Natural killer cell treated with Interleukin-12 subunit alpha and Interleukin-12 subunit beta and Interleukin-15 and Interleukin-18, amount 100 ng/mL, for 72 hours (primary cell): Measurements from ENCODE around the gene PLD5. TPM values are rescaled to one million over a fixed set of nuclear protein-coding genes. Genes with fewer than 3 reads are reported as not detected.
"Not testable (repeated sequence)": the region's sequence is repeated elsewhere in the genome, so short reads cannot be mapped to it uniquely, and the experiment has no call there.

Experiments used
- ATAC-seq, 2 donors: fragments of 150-1000 bp; cut with Tn5 transposase in 1 of 2; sonication (Bioruptor Pico), chemical (Tn5 transposase) in 1 of 2; 2 replicates each; pipeline ENCODE4 v1.10.0; 2021
- DNase-seq: peaks from one replicate; pipeline ENCODE4 v3.0.0; 2022; ENCODE audit warnings: low spot score
- H3K27ac Mint-ChIP-seq, 2 donors: 1 replicate in 1 of 2; 2 replicates in 1 of 2; pipeline ENCODE4 v1.8.0; 2022; ENCODE audit warnings: mixed read lengths in 2 of 2, mild to moderate bottlenecking in 1 of 2, moderate library complexity in 1 of 2
- H3K27me3 Mint-ChIP-seq, 2 donors: 1 replicate in 1 of 2; 2 replicates in 1 of 2; pipeline ENCODE4 v1.8.0; 2022; ENCODE audit warnings: mixed read lengths in 2 of 2
- H3K36me3 Mint-ChIP-seq: one replicate; pipeline ENCODE4 v1.8.0; 2022; ENCODE audit warnings: mixed read lengths
- H3K4me1 Mint-ChIP-seq, 2 donors: 1 replicate in 1 of 2; 2 replicates in 1 of 2; pipeline ENCODE4 v1.8.0; 2022; ENCODE audit warnings: low read depth in 2 of 2, mixed read lengths in 2 of 2, mild to moderate bottlenecking in 1 of 2
- H3K4me3 Mint-ChIP-seq: one replicate; pipeline ENCODE4 v1.8.0; 2022; ENCODE audit warnings: mixed read lengths
- H3K9me3 Mint-ChIP-seq: 2 replicates; pipeline ENCODE4 v1.8.0; 2022; ENCODE audit warnings: mixed read lengths
- total RNA-seq, 2 donors: library from RNA; stranded (reverse); gene quantifications; one replicate each; pipeline ENCODE4 v1.2.3, GENCODE V29; 2022

Gene PLD5
- total RNA-seq, 2 donors from 2014 or later = not detected

DNA sequence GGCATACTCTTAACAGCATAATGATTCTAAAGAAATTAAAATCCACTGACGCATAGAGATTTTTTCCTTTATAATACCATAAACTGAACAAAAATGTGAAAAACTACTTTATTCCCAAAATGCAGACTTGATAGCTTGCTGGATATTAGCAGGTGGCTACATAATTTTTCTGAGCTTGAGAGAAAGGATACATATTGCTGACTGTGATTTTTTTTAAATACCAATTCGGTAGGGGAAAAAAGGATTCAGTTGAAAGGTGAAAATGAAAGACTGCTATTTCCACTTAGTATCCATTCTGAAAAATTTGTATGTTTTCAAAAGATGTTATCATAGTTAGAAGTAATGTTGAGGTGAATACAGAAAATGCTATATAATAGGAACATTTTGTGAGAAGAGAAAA lies 435.6 kb downstream of the PLD5 start:
- DNase-seq (no peak), ATAC-seq (no peak)
- H3K27ac Mint-ChIP-seq = no peak overlapping the region
- no peaks in the 10 kb centered on the region for H3K9me3 Mint-ChIP-seq
- H3K4me1 Mint-ChIP-seq = no peaks in the 10 kb centered on the region
- H3K4me3 Mint-ChIP-seq = no peak overlapping the region
- peaks cover 3 to 15% of the 10 kb centered on the region in 2 donors for H3K27me3 Mint-ChIP-seq
- no peaks in the 10 kb centered on the region for H3K36me3 Mint-ChIP-seq

DNA sequence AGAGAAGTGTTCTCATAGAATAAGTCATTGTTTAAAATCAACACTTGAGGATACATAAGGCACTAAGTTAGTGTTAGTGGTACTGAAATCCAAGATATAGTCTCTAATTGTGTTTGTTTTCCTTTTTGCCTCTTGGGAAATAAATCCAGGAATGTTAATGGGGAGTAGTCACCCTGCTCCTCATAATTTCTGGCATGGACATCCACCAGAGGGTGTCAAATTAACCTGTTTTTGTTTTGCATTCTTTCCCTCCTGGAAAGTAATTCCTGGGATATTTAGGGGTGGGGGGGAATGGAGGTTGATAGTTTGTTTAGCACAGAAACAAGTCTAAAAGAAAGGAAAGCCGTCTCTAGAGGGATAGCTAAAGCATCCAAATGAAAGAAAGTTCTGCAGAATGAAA lies 437.8 kb downstream of the PLD5 start:
- Mint-ChIP-seq H3K36me3 (no peaks in the 10 kb centered on the region), H3K27ac (no peak overlapping the region), H3K4me1 (no peaks in the 10 kb centered on the region), H3K27me3 (peaks cover 3 to 25% of the 10 kb centered on the region in 2 donors), H3K9me3 (no peaks in the 10 kb centered on the region), H3K4me3 (no peak overlapping the region)
- DNase-seq = no peak
- no peak for ATAC-seq

DNA sequence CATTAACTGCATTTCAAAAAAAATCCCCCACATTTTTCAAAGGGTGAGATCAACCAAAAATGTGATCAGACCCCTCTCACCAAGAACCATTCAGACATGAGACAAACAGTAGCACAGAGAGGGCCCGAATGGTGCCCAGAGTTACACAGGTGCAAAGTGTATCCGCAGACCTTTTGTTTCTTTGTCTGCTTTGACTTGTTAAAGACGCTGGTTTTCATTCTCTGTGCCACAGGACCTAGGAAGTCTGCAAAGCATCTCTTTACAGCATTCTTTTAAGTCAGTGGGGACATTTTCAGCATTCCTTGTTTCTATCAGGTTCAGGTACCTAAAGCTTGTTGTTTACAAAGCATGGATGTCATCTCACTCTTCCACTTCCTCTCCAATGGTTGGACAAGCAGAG lies 438.4 kb downstream of the PLD5 start:
- Mint-ChIP-seq H3K27ac (no peak overlapping the region), H3K4me1 (no peaks in the 10 kb centered on the region), H3K27me3 (peaks cover 3 to 25% of the 10 kb centered on the region in 2 donors), H3K4me3 (no peak overlapping the region), H3K36me3 (no peaks in the 10 kb centered on the region), H3K9me3 (no peaks in the 10 kb centered on the region)
- no peak for DNase-seq
- no peak for ATAC-seq

DNA sequence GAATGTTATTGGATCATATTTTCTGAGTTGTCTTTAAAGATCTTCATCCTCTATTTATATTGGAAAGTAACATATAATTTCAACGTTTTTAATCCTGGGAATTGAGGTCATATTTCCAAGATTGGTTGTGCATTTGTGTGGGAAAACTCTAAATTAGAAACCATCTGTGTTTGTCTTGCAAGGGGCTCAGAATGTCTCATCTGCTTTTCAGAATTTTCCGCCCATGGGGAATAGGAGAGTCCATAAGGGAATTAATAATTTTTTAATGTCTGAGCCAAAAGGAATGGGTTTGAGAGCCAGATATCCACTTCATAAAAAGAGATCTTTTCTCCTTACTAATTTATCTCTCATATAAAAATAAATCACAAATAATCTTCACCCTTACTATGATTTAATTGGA lies 440.8 kb downstream of the PLD5 start:
- peaks cover 3 to 25% of the 10 kb centered on the region in 2 donors for H3K27me3 Mint-ChIP-seq
- no peaks in the 10 kb centered on the region for H3K9me3 Mint-ChIP-seq
- DNase-seq (no peak), ATAC-seq (no peak)
- H3K4me1 Mint-ChIP-seq = no peaks in the 10 kb centered on the region
- H3K27ac Mint-ChIP-seq = no peak overlapping the region
- no peaks in the 10 kb centered on the region for H3K36me3 Mint-ChIP-seq
- H3K4me3 Mint-ChIP-seq = no peak overlapping the region

DNA sequence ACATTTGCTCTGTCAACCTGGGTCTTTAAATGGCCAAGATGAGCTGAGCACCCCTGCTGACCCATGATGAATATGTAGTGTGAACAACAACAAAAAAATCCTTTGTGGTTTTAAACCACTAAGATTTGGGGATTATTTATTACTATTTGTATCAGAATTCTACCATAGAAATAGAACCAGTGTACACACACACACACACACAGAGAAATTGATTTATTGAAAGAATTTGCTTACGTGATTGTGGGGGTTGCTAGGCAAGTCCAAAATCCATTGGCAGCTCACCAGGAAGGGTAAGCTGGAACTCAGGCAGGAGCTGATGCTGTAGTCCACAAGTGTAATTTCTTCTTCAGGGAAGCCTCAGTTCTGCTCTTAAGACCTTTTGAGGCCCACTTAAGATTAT lies 443.1 kb downstream of the PLD5 start:
- H3K36me3 Mint-ChIP-seq = no peaks in the 10 kb centered on the region
- H3K4me3 Mint-ChIP-seq = no peak overlapping the region
- peaks cover 3 to 18% of the 10 kb centered on the region in 2 donors for H3K27me3 Mint-ChIP-seq
- H3K4me1 Mint-ChIP-seq = no peaks in the 10 kb centered on the region
- no peak for ATAC-seq
- H3K9me3 Mint-ChIP-seq = no peaks in the 10 kb centered on the region
- DNase-seq = no peak
- H3K27ac Mint-ChIP-seq = no peak overlapping the region

DNA sequence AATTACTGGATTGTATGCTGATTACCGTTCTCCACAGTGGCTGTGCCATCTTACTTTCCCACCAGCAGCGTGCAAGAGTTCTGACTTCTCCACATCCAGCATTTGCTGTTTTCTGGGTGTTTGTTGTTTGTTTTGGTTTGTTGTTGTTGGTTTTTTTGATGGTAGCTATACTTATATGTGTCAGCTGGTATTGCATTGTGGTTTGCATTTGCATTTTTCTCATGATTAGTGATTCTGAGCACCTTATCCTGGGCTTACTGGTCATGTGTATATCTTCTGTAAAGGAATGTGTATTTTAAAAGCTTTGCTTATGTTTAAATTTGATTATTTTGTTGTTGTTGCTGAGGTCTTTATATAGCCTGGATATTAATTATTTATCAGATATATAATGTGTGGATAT lies 458.7 kb downstream of the PLD5 start:
- no peak for ATAC-seq
- no peak overlapping the region for H3K27ac Mint-ChIP-seq
- no peaks in the 10 kb centered on the region for H3K4me1 Mint-ChIP-seq
- no peaks in the 10 kb centered on the region for H3K9me3 Mint-ChIP-seq
- no peaks in the 10 kb centered on the region for H3K36me3 Mint-ChIP-seq
- DNase-seq = no peak
- no peak overlapping the region for H3K4me3 Mint-ChIP-seq
- peaks cover 3 to 13% of the 10 kb centered on the region in 2 donors for H3K27me3 Mint-ChIP-seq

DNA sequence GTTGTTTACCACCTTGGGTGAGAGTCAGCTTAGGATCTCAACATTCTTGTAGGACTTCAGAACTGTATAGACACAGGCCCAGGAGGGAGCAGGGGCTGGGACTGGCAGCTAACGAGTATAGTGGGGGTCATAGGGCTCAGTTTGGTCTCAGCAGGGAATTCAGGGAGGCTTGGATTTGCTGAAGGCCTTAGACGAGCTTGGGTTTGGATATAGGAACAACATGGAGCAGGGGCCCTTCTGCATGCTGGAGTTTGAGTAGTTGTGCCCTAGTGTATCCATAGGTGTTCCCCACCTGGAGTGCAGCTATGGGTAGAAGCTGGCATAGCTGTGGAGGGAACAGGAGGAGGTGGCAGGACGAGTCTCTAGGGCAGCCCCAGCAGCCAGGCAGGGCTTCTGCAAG lies 462.2 kb downstream of the PLD5 start:
- ATAC-seq (peak in 1 of 2 donors; percentile 25), DNase-seq (no peak)
- Mint-ChIP-seq H3K9me3 (peaks cover 3% of the 10 kb centered on the region), H3K4me3 (no peak overlapping the region), H3K27ac (no peak overlapping the region), H3K27me3 (peaks cover 0 to 2% of the 10 kb centered on the region in 2 donors), H3K36me3 (no peaks in the 10 kb centered on the region), H3K4me1 (no peaks in the 10 kb centered on the region)

DNA sequence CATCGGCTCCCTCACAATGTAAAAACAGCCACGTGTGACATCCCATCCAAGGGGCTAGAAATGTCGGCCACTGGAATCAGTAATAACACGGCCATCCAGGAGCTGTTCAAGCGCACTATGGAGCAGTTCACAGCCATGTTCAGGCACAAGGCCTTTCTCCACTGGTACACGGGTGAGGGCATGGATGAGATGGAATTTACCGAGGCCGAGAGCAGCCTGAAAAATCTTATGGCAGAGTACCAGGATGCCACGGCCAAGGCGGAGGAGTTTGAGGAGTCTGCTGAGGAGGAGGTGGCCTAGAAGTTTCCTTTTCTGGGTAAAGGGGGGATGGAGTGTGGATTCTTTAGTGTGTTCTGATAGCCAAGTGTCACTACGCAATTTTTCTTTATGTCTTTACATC lies 464.5 kb downstream of the PLD5 start:
- peaks cover 0 to 2% of the 10 kb centered on the region in 2 donors for H3K27me3 Mint-ChIP-seq
- peaks cover 3% of the 10 kb centered on the region for H3K9me3 Mint-ChIP-seq
- DNase-seq (no peak), ATAC-seq (no peak)
- no peaks in the 10 kb centered on the region for H3K4me1 Mint-ChIP-seq
- no peaks in the 10 kb centered on the region for H3K36me3 Mint-ChIP-seq
- H3K4me3 Mint-ChIP-seq = no peak overlapping the region
- H3K27ac Mint-ChIP-seq = no peak overlapping the region

DNA sequence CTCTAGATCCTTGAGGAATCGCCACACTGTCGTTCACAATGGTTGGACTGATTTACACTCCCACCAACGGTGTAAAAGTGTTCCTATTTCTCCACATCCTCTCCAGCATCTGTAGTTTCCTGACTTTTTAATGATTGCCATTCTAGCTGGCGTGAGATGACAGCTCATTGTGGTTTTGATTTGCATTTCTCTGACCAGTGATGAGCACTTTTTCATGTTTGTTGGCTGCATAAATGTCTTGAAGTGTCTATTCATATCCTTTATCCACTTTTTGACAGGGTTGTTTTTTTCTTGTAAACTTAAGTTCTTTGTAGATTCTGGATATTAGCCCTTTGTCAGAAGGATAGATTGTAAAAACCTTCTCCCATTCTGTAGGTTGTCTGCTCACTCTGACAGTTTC lies 465.9 kb downstream of the PLD5 start:
- ATAC-seq, H3K27ac Mint-ChIP-seq, DNase-seq, H3K9me3 Mint-ChIP-seq, H3K4me1 Mint-ChIP-seq, H3K36me3 Mint-ChIP-seq, H3K27me3 Mint-ChIP-seq, H3K4me3 Mint-ChIP-seq: not testable (repeated sequence)

DNA sequence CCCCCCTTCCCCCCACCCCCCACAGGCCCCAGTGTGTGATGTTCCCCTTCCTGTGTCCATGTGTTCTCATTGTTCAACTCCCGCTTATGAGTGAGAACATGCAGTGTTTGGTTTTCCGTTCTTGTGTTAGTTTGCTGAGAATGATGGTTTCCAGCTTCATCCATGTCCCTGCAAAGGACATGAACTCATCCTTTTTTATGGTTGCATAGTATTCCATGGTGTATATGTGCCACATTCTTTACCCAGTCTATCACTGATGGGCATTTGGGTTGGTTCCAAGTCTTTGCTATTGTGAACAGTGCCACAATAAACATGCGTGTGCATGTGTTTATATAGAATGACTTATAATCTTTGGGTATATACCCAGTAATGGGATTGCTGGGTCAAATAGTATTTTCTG lies 466.3 kb downstream of the PLD5 start:
- H3K4me3 Mint-ChIP-seq, H3K9me3 Mint-ChIP-seq, H3K27me3 Mint-ChIP-seq: not testable (repeated sequence)

DNA sequence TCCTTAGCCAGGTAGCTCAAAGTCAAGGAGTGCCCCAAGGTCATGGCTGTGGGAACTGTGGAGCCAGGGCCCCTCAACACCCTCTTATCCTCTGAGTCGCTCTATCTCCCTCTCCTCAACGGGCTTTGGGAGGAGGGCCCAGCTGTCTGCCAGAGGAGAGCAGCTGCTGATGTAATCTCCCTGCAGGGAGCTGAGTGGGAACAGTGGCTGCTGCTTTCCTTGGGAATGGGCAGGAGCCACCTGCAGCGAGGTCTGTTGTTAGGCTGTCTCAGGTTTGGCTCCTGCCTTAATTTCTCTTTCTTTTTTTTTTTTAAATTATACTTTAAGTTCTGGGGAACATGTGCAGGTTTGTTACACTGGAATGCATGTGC lies 466.8 kb downstream of the PLD5 start:
- H3K4me3 Mint-ChIP-seq = no peak overlapping the region
- no peaks in the 10 kb centered on the region for H3K4me1 Mint-ChIP-seq
- peaks cover 3% of the 10 kb centered on the region for H3K9me3 Mint-ChIP-seq
- no peak for ATAC-seq
- peaks cover 2 to 7% of the 10 kb centered on the region in 2 donors for H3K27me3 Mint-ChIP-seq
- DNase-seq = no peak
- no peak overlapping the region for H3K27ac Mint-ChIP-seq
- no peaks in the 10 kb centered on the region for H3K36me3 Mint-ChIP-seq

More for the DNA sequence above, 466.3 kb downstream of the PLD5 start:
- ATAC-seq, H3K4me1 Mint-ChIP-seq, H3K36me3 Mint-ChIP-seq, DNase-seq, H3K27ac Mint-ChIP-seq: not testable (repeated sequence)

DNA sequence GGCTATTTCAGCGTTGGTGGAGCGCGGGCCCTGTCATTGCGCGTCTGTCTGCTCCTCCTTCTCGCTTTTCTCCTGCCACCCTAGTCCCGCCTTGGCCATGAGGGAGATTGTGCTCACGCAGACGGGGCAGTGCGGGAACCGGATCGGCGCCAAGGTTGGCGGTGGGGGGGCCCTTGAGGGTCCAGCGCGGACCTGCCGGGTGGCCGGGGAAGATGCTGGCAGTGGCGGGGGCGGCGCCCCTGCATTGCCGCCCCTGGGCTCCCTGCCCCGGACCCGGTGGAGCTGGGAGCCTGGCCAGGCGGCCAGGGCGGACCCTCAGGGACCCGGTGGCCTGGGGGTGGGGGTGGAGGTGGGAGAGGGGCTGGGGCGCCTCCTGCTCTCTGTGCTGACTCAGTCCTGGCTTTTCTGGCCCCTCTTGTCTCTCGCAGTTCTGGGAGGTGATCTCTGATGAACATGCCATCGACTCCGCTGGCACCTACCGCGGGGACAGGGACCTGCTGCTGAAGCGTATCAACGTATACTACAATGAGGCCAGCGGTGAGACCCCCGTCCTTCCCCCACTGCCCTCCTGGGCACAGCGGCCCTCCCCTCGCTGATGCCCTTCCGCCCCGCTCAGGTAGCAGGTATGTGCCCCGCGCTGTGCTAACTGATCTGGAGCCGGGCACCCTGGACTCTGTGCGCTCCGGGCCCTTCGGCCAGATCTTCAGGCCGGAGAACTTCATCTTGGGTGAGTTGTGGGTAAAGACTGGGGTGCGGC lies 467.3 kb downstream of the PLD5 start:
- H3K4me1 Mint-ChIP-seq = no peaks in the 10 kb centered on the region
- peaks cover 2 to 12% of the 10 kb centered on the region in 2 donors for H3K27me3 Mint-ChIP-seq
- H3K36me3 Mint-ChIP-seq = no peaks in the 10 kb centered on the region
- peaks cover 3% of the 10 kb centered on the region for H3K9me3 Mint-ChIP-seq
- DNase-seq (no peak), ATAC-seq (no peak)
- no peak overlapping the region for H3K4me3 Mint-ChIP-seq
- no peak overlapping the region for H3K27ac Mint-ChIP-seq

DNA sequence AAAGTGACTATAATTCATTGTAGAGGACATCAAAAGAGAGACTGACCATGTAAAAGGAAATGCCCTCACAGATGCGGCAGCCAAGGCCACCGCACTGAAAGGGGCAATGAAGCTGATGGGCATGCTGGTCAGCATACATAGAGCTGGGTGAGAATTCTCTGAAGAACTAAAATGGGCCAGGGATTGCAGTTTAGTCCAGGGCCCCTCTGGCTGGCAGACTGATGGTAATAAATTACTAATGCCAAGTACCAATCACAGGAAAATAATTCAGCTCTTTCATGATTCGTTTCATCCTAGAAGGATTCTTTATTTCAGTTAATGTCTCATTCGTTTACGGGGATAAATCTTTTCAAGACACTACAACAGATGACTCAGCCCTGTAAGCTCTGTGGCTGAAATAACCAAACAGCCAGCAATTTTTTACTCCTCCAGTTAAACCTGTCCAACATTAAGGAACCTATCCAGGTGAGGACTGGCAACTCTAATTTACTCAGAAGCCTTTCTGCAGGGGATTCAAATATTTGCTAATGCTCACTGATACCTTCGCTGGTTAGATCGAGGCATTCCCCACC lies 468.7 kb downstream of the PLD5 start:
- H3K36me3 Mint-ChIP-seq = no peaks in the 10 kb centered on the region
- no peaks in the 10 kb centered on the region for H3K4me1 Mint-ChIP-seq
- H3K27me3 Mint-ChIP-seq = peaks cover 2 to 14% of the 10 kb centered on the region in 2 donors
- no peak overlapping the region for H3K27ac Mint-ChIP-seq
- H3K9me3 Mint-ChIP-seq = peaks cover 3% of the 10 kb centered on the region
- no peak for ATAC-seq
- DNase-seq = no peak
- H3K4me3 Mint-ChIP-seq = no peak overlapping the region

DNA sequence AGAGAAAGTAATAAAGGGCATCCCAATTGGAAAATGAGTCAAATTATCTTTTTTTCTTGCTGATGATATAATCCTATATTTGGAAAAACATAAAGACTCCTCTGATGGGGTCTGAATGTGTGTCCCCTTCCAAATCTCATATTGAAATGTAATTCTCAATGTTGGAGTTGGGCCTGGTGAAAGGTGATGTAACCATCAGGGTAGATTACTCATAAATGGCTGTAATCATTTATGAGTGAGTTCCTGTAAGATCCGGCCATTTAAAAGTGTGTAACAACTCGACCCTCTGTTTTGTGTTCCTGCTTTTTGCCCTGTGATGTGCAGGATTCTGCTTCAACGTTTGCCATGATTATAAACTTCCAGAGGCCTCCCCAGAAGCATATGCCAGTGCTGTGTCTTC lies 481.3 kb downstream of the PLD5 start:
- H3K4me1 Mint-ChIP-seq = no peaks in the 10 kb centered on the region
- no peak for DNase-seq
- no peak overlapping the region for H3K27ac Mint-ChIP-seq
- no peaks in the 10 kb centered on the region for H3K36me3 Mint-ChIP-seq
- ATAC-seq = no peak
- no peaks in the 10 kb centered on the region for H3K9me3 Mint-ChIP-seq
- H3K4me3 Mint-ChIP-seq = no peak overlapping the region
- H3K27me3 Mint-ChIP-seq = no peaks in the 10 kb centered on the region

DNA sequence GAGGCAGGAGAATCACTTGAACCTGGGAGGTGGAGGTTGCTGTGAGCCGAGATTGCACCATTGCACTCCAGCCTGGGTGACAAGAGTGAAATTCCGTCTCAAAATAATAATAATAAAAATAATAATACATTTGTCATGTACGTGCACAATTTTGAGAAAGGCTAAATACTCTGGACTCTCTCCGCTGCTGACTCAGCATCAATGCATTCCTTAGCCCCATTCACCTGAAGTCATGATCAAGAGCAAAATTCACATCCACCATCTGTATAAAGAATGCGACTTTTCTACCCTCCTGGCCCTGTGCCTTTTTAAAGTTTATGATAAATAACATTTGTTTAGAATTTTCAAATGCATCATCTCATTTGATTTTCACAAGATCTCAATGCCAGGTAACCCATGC lies 490.1 kb downstream of the PLD5 start:
- Mint-ChIP-seq H3K4me1 (no peaks in the 10 kb centered on the region), H3K27ac (no peak overlapping the region)
- no peak for DNase-seq

More for the DNA sequence above, 490.1 kb downstream of the PLD5 start:
- Mint-ChIP-seq H3K9me3 (no peaks in the 10 kb centered on the region), H3K4me3 (no peak overlapping the region), H3K36me3 (no peaks in the 10 kb centered on the region), H3K27me3 (peaks cover 0 to 6% of the 10 kb centered on the region in 2 donors)
- no peak for ATAC-seq
